Measurements from ENCODE around the gene LMLN.

Gene LMLN

GRCh38 chr3:198027045-198027798, 67.2 kb downstream of the LMLN start:
- TF ChIP-seq CTCF (IDR thresholded peaks at IDR 0.05; ENCODE audit: borderline replicate concordance, insufficient read depth, low read depth, low read length) = no peak
- no peak overlapping the region for H3K4me3 ChIP-seq (ENCODE audit: low read depth, low read length)

GRCh38 chr3:198027799-198028390, 67.9 kb downstream of the LMLN start:
- TF ChIP-seq CTCF (IDR thresholded peaks at IDR 0.05; ENCODE audit: borderline replicate concordance, insufficient read depth, low read depth, low read length) = no peak
- H3K4me3 ChIP-seq (ENCODE audit: low read depth, low read length) = no peak overlapping the region

- no peak for TF ChIP-seq CTCF (IDR thresholded peaks at IDR 0.05; ENCODE audit: borderline replicate concordance, insufficient read depth, low read depth, low read length)
- H3K4me3 ChIP-seq (ENCODE audit: low read depth, low read length) = no peak overlapping the region
Observed at GRCh38 chr3:198028718-198029117, 68.7 kb downstream of the LMLN start.

GRCh38 chr3:198030125-198030524, 70.1 kb downstream of the LMLN start:
- no peak for TF ChIP-seq CTCF (IDR thresholded peaks at IDR 0.05; ENCODE audit: borderline replicate concordance, insufficient read depth, low read depth, low read length)

GRCh38 chr3:198030726-198031125, 70.7 kb downstream of the LMLN start:
- no peak for TF ChIP-seq CTCF (IDR thresholded peaks at IDR 0.05; ENCODE audit: borderline replicate concordance, insufficient read depth, low read depth, low read length)
- no peak overlapping the region for H3K4me3 ChIP-seq (ENCODE audit: low read depth, low read length)

More at GRCh38 chr3:198030125-198030524, 70.1 kb downstream of the LMLN start:
- no peak overlapping the region for H3K4me3 ChIP-seq (ENCODE audit: low read depth, low read length)

- no peak overlapping the region for H3K4me3 ChIP-seq (ENCODE audit: low read depth, low read length)
- no peak for TF ChIP-seq CTCF (IDR thresholded peaks at IDR 0.05; ENCODE audit: borderline replicate concordance, insufficient read depth, low read depth, low read length)
Observed at GRCh38 chr3:198032039-198032936, 72.3 kb downstream of the LMLN start.
